ENCODE measurements around the gene ECEL1.

Gene ECEL1

DNA sequence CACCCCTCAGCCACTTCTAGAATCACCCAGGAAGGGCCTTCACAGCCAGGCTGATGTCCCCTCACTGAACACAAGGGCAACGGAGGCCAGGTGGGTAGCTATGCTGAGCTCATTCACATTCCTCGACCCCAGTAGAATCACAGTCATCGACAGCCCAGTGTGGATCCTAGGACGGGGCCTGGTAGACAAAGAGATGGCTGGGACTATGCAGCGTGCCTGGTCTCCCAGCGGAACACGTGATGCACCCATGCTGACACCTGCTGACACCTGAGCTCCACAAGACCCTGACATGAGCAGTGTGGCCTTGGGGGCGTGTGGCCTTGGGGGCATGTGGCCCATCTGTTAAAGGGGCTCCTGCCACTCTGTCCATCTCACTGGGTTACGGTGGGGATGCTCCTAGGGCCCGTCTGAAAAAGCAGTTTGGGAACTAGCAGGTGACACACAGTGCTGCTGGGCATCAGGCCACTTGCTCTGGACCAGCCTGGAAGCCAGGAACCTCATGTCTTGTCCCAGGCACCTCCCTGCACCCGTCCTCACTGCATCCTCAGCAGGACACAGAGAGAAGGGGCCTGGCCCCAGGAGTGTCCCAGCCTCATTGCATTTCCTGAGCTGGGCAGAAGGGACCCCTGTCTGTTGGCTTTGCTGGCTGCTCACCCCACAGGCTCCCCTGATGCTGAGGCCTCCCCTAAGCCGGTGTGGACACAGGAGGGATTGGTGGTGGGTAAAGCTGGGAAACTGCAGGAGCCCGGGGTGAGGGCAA, 9.7 kb downstream of the ECEL1 start:
- H3K36me3 ChIP-seq (ENCODE audit: insufficient read depth): no peaks in the 10 kb centered on the region
- H4K20me1 ChIP-seq (ENCODE audit: insufficient read depth): no peaks in the 10 kb centered on the region
- peaks cover 7% of the 10 kb centered on the region; the same call in 1 of the 2 replicates for H3K27me3 ChIP-seq (ENCODE audit: insufficient read depth, low read depth)
- H3K27ac ChIP-seq: no peak overlapping the region
- no peaks in the 10 kb centered on the region for H3K4me1 ChIP-seq (ENCODE audit: low read depth, poor library complexity, severe bottlenecking)
- no peak overlapping the region for H3K4me3 ChIP-seq (IDR thresholded peaks at IDR 0.05; ENCODE audit: insufficient read depth, low read depth, low read length)
- TF ChIP-seq, protein P1, sequence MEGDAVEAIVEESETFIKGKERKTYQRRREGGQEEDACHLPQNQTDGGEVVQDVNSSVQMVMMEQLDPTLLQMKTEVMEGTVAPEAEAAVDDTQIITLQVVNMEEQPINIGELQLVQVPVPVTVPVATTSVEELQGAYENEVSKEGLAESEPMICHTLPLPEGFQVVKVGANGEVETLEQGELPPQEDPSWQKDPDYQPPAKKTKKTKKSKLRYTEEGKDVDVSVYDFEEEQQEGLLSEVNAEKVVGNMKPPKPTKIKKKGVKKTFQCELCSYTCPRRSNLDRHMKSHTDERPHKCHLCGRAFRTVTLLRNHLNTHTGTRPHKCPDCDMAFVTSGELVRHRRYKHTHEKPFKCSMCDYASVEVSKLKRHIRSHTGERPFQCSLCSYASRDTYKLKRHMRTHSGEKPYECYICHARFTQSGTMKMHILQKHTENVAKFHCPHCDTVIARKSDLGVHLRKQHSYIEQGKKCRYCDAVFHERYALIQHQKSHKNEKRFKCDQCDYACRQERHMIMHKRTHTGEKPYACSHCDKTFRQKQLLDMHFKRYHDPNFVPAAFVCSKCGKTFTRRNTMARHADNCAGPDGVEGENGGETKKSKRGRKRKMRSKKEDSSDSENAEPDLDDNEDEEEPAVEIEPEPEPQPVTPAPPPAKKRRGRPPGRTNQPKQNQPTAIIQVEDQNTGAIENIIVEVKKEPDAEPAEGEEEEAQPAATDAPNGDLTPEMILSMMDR (conservative IDR thresholded peaks at IDR 0.05; ENCODE audit: low read depth, low read length): no peak
- H3K9ac ChIP-seq: no peak overlapping the region
- H2AFZ ChIP-seq (ENCODE audit: low read depth): no peak overlapping the region
- no peak overlapping the region for H3K4me2 ChIP-seq
- H3K79me2 ChIP-seq (ENCODE audit: insufficient read depth, low read depth): no peaks in the 10 kb centered on the region

DNA sequence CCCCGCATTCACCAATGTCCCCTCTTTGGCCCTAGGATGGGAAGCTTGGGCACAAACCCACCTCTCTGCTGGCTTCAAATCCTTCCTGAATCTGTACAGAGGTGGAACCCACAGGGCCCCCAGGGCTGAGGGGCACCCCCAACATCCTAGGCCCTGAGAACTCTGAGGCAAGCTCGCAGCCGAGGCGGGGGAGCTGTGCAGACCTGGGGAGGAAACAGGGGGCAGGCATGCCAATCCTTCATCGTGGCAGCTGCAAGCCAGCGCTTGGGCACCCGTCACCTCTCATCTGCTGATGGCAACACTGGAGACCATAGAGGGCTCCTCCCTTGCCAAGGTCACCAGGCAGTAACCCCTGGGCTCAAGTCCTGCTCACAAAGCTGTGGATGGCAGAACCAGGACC, 10.8 kb downstream of the ECEL1 start:
- Histone ChIP-seq H4K20me1 (ENCODE audit: insufficient read depth) (no peaks in the 10 kb centered on the region), H3K27me3 (ENCODE audit: insufficient read depth, low read depth) (peaks cover 4% of the 10 kb centered on the region; the same call in 1 of the 2 replicates), H3K79me2 (ENCODE audit: insufficient read depth, low read depth) (no peaks in the 10 kb centered on the region), H3K9ac (no peak overlapping the region), H3K4me1 (ENCODE audit: low read depth, poor library complexity, severe bottlenecking) (no peaks in the 10 kb centered on the region), H2AFZ (ENCODE audit: low read depth) (no peak overlapping the region), H3K4me2 (no peak overlapping the region), H3K4me3 (IDR thresholded peaks at IDR 0.05; ENCODE audit: insufficient read depth, low read depth, low read length) (no peak overlapping the region), H3K27ac (no peak overlapping the region), H3K36me3 (ENCODE audit: insufficient read depth) (no peaks in the 10 kb centered on the region)
- TF ChIP-seq, protein P1 (conservative IDR thresholded peaks at IDR 0.05; ENCODE audit: low read depth, low read length): no peak

DNA sequence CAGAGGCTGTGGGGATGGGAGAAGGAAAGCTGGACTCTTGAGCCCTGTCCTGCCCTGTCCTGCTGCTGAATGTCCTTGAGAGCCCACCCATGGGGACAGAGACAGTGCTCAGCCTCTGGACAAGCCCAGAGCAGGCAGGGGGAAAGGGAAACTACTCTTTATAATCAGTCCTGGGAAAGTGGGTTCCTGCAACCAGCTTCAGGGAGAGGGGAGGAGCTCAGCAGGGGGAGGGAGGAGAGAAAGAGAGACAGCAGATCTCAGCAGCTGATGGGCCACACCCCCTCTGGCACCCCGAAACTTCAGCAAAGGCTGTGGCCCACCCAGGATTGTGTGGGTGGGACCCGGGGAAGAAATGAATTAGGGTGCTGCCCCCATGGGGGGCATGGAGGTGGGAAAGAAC, 11.6 kb downstream of the ECEL1 start:
- H3K36me3 ChIP-seq (ENCODE audit: insufficient read depth): no peaks in the 10 kb centered on the region
- H3K79me2 ChIP-seq (ENCODE audit: insufficient read depth, low read depth): no peaks in the 10 kb centered on the region
- no peak overlapping the region for H3K4me2 ChIP-seq
- H3K27me3 ChIP-seq (ENCODE audit: insufficient read depth, low read depth): peaks cover 4% of the 10 kb centered on the region; the same call in 1 of the 2 replicates
- H2AFZ ChIP-seq (ENCODE audit: low read depth): no peak overlapping the region
- H3K4me1 ChIP-seq (ENCODE audit: low read depth, poor library complexity, severe bottlenecking): no peaks in the 10 kb centered on the region
- TF ChIP-seq, protein P1 (conservative IDR thresholded peaks at IDR 0.05; ENCODE audit: low read depth, low read length): no peak
- no peak overlapping the region for H3K9ac ChIP-seq
- H4K20me1 ChIP-seq (ENCODE audit: insufficient read depth): no peaks in the 10 kb centered on the region
- H3K4me3 ChIP-seq (IDR thresholded peaks at IDR 0.05; ENCODE audit: insufficient read depth, low read depth, low read length): no peak overlapping the region
- no peak overlapping the region for H3K27ac ChIP-seq

DNA sequence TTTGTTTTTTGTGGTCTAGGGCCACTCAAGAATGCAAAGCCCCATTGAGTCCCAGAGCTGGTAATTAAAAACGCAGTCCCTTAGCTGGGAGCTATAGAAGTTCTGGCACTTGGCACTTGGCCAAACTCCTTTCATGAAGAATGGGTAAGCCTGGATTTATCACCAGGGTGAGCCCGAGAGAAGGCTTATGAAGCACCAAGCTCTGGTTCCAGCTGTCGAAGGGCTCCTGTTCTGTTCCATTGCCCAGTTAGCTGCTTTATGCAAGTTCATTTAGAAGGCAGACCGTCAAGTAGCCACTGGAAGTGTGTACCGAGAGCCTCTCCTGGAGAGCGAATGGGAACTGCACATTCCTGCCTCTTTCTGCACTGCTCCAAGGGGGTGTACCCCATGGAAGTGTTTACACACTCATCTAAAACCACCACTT, 14.2 kb downstream of the ECEL1 start:
- H3K4me1 ChIP-seq (ENCODE audit: low read depth, poor library complexity, severe bottlenecking): no peaks in the 10 kb centered on the region
- no peak overlapping the region for H2AFZ ChIP-seq (ENCODE audit: low read depth)
- TF ChIP-seq, protein P1 (conservative IDR thresholded peaks at IDR 0.05; ENCODE audit: low read depth, low read length): no peak
- H3K27me3 ChIP-seq (ENCODE audit: insufficient read depth, low read depth): no peaks in the 10 kb centered on the region
- no peak overlapping the region for H3K27ac ChIP-seq
- no peaks in the 10 kb centered on the region for H4K20me1 ChIP-seq (ENCODE audit: insufficient read depth)
- no peak overlapping the region for H3K9ac ChIP-seq
- H3K36me3 ChIP-seq (ENCODE audit: insufficient read depth): no peaks in the 10 kb centered on the region
- no peak overlapping the region for H3K4me3 ChIP-seq (IDR thresholded peaks at IDR 0.05; ENCODE audit: insufficient read depth, low read depth, low read length)
- H3K4me2 ChIP-seq: no peak overlapping the region
- H3K79me2 ChIP-seq (ENCODE audit: insufficient read depth, low read depth): no peaks in the 10 kb centered on the region

Measured in KMS-11 (cell line).